ENCODE results near the gene TRIM45. TPM values are rescaled to one million over a fixed set of nuclear protein-coding genes. Genes with fewer than 3 reads are reported as not detected.

TRIM45 gene
- total RNA-seq, 1 experiment from 2014 or later = 4.2 TPM

Other genes with a start within 250 kb of the TRIM45 start
- gene PTGFRN, start 211.8 kb downstream of the TRIM45 start, total RNA-seq (2014; rRNA removed; shearing (Covaris generic)) = 61.9 and 144 TPM in 2 replicates
- gene CD101, start 120.0 kb downstream of the TRIM45 start, total RNA-seq (2014; rRNA removed; shearing (Covaris generic)) = 0.07 and 1.2 TPM in 2 replicates
- gene TTF2, start 61.4 kb downstream of the TRIM45 start, total RNA-seq (2014; rRNA removed; shearing (Covaris generic)) = 19.8 and 44.0 TPM in 2 replicates
- gene VTCN1, start 89.2 kb upstream of the TRIM45 start, total RNA-seq (2014; rRNA removed; shearing (Covaris generic)) = not detected in 2 replicates
- 15.3 and 20.9 TPM in 2 replicates for gene MAN1A2, start 245.7 kb upstream of the TRIM45 start, total RNA-seq (2014; rRNA removed; shearing (Covaris generic))

Data from M059J (cell line).